Coronary artery (tissue), 2 donors: Measurements from ENCODE around the gene ARFGAP2.

ENCODE experiments used
- DNase-seq: peaks from one replicate; pipeline ENCODE4 v3.0.0-alpha.2; 2017; ENCODE audit warnings: low spot score
- H3K27ac ChIP-seq, 2 donors: fragments of 200-600 bp; sonication (generic); one replicate each; pipeline ENCODE4 v1.5.1; 2016 to 2019
- H3K4me3 ChIP-seq: fragments of 200-600 bp; sonication (generic); 2 replicates; pipeline ENCODE4 v1.5.1; 2016; ENCODE audit warnings: mild to moderate bottlenecking, moderate library complexity
- CTCF ChIP-seq: fragments of 200-600 bp; sonication (generic); IDR thresholded peaks from one replicate; pipeline ENCODE4 v1.5.1; 2019; ENCODE audit warnings: antibody characterized with exemption

Gene ARFGAP2

GRCh38 chr11:47148270-47148669 is 28.4 kb downstream of the ARFGAP2 start:
- no peak for TF ChIP-seq CTCF
- DNase-seq: no peak
- no peak overlapping the region for H3K27ac ChIP-seq

GRCh38 chr11:47147681-47148080 is 29.0 kb downstream of the ARFGAP2 start:
- no peak for TF ChIP-seq CTCF
- H3K27ac ChIP-seq: no peak overlapping the region
- H3K4me3 ChIP-seq: no peak overlapping the region
- no peak for DNase-seq

More at GRCh38 chr11:47148270-47148669, 28.4 kb downstream of the ARFGAP2 start:
- H3K4me3 ChIP-seq: no peak overlapping the region

- DNase-seq: no peak
- Histone ChIP-seq H3K27ac (no peak overlapping the region), H3K4me3 (no peak overlapping the region)
- no peak for TF ChIP-seq CTCF
Measured at GRCh38 chr11:47147250-47147649, 29.4 kb downstream of the ARFGAP2 start.

GRCh38 chr11:47144541-47144940 is 32.1 kb downstream of the ARFGAP2 start:
- H3K27ac ChIP-seq: no peak overlapping the region
- DNase-seq: no peak
- no peak overlapping the region for H3K4me3 ChIP-seq
- no peak for TF ChIP-seq CTCF

- H3K27ac ChIP-seq: peak overlapping the region in 1 of 2 donors; percentile 42
- TF ChIP-seq CTCF: no peak
- no peak for DNase-seq
Measured at GRCh38 chr11:47143322-47143721, 33.4 kb downstream of the ARFGAP2 start.

GRCh38 chr11:47139878-47140277 is 36.8 kb downstream of the ARFGAP2 start:
- TF ChIP-seq CTCF: no peak
- no peak overlapping the region for H3K27ac ChIP-seq
- DNase-seq: no peak
- H3K4me3 ChIP-seq: no peak overlapping the region

More at GRCh38 chr11:47143322-47143721, 33.4 kb downstream of the ARFGAP2 start:
- no peak overlapping the region for H3K4me3 ChIP-seq

GRCh38 chr11:47137476-47137875 is 39.2 kb downstream of the ARFGAP2 start:
- TF ChIP-seq CTCF: no peak
- no peak overlapping the region for H3K27ac ChIP-seq
- no peak for DNase-seq
- no peak overlapping the region for H3K4me3 ChIP-seq
